DOHH2 (cell line): Measurements from ENCODE around the gene RAB40C.

Experiments used
- H3F3A ChIP-seq: fragments of 200-600 bp; sonication (generic), shearing (Covaris generic); 2 replicates; pipeline ENCODE4 v1.6.0; 2016; ENCODE audit warnings: antibody characterized with exemption, mild to moderate bottlenecking; ENCODE audit not compliant: control insufficient read depth, insufficient read depth
- H3K27ac ChIP-seq: fragments of 200-600 bp; sonication (generic); 2 replicates; pipeline ENCODE4 v1.5.1; 2014; ENCODE audit warnings: low read depth, mild to moderate bottlenecking, low read length, moderate library complexity
- H3K27me3 ChIP-seq: fragments of 200-600 bp; sonication (generic); 2 replicates; pipeline ENCODE4 v1.6.1; 2014; ENCODE audit warnings: mild to moderate bottlenecking, low read length, mixed read lengths; ENCODE audit not compliant: control insufficient read depth
- H3K36me3 ChIP-seq: fragments of 200-600 bp; sonication (generic); 2 replicates; pipeline ENCODE4 v1.6.1; 2014; ENCODE audit warnings: mild to moderate bottlenecking, low read length, moderate library complexity, mixed read lengths; ENCODE audit not compliant: control insufficient read depth
- H3K4me1 ChIP-seq: fragments of 200-600 bp; sonication (generic); 2 replicates; pipeline ENCODE4 v1.6.1; 2014; ENCODE audit warnings: mild to moderate bottlenecking, low read length, mixed read lengths; ENCODE audit not compliant: control insufficient read depth
- H3K4me2 ChIP-seq: fragments of 200-600 bp; sonication (generic); 2 replicates; pipeline ENCODE4 v1.6.0; 2014; ENCODE audit warnings: mild to moderate bottlenecking, low read length, moderate library complexity
- H3K4me3 ChIP-seq: fragments of 200-600 bp; sonication (generic); 2 replicates; pipeline ENCODE4 v1.5.1; 2014; ENCODE audit warnings: mild to moderate bottlenecking, low read length, mixed read lengths
- H3K79me2 ChIP-seq: fragments of 200-600 bp; sonication (generic); 2 replicates; pipeline ENCODE4 v1.6.1; 2014; ENCODE audit warnings: mild to moderate bottlenecking, low read length, mixed read lengths; ENCODE audit not compliant: control insufficient read depth
- H3K9me2 ChIP-seq: fragments of 200-600 bp; sonication (generic); replicated peaks from 2 replicates; pipeline ENCODE4 v1.6.1; 2014; ENCODE audit warnings: mild to moderate bottlenecking, low read length, mixed read lengths; ENCODE audit not compliant: control insufficient read depth
- H3K9me3 ChIP-seq: fragments of 200-600 bp; sonication (generic); 2 replicates; pipeline ENCODE4 v1.6.1; 2014; ENCODE audit warnings: antibody characterized with exemption, low read length, mixed read lengths; ENCODE audit not compliant: control insufficient read depth, insufficient read depth
- H4K20me1 ChIP-seq: fragments of 200-600 bp; sonication (generic); 2 replicates; pipeline ENCODE4 v1.6.0; 2014; ENCODE audit warnings: low read depth, mild to moderate bottlenecking, antibody characterized with exemption, low read length, moderate library complexity; ENCODE audit not compliant: control insufficient read depth, insufficient read depth
- EZH2phosphoT487 ChIP-seq: fragments of 200-600 bp; sonication (generic); IDR thresholded peaks from 2 replicates; pipeline ENCODE4 v1.6.1; 2017; ENCODE audit warnings: borderline replicate concordance, mild to moderate bottlenecking, antibody characterized with exemption, low read length, moderate library complexity, mixed read lengths
- TF ChIP-seq, protein P1 (sequence below): fragments of 200-600 bp; sonication (generic); IDR thresholded peaks from one replicate; pipeline ENCODE4 v1.5.1; 2014; ENCODE audit warnings: antibody characterized with exemption, mild to moderate bottlenecking, low read depth, low read length; ENCODE audit not compliant: poor library complexity, severe bottlenecking

The RAB40C gene, protein sequence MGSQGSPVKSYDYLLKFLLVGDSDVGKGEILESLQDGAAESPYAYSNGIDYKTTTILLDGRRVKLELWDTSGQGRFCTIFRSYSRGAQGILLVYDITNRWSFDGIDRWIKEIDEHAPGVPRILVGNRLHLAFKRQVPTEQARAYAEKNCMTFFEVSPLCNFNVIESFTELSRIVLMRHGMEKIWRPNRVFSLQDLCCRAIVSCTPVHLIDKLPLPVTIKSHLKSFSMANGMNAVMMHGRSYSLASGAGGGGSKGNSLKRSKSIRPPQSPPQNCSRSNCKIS

DNA sequence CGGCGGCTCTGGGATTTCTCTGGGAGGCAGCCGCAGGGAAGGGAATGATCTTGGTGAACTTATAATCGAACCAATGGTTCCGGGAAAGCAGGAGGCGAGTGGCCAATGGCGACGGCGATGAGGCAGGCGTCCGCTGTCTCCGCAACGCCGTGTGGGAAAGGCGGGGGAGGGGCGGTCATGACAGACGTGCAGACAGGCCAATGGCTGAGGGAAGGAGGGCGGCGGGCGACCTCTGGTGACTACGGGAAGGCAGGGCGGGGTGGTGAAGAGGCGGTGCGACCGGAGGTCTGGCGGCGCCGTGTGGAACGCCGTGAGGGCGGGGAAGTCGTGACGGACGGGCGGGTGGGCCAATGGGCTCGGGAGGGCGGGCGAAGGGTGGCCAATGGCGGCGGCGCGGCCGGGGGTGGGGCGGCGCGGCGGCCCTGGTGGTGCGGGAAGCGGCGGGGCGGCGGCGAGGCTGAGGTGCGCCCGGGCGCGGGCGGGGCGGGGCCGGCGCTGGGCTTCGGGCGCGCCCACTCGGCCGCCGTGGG is at the start of gene RAB40C:
Gene RAB40C, plus strand, starts transcription at position 409 of the 530 bp plus-strand sequence. CDS start 226 bp downstream, outside the sequence.
- H4K20me1 ChIP-seq: peaks cover 4% of the 10 kb centered on the region; the same call in 1 of the 2 replicates
- H3K9me2 ChIP-seq: no peaks in the 10 kb centered on the region
- H3K4me3 ChIP-seq: peak within 1 kb of the TSS; percentile 79
- peaks cover 61% of the 10 kb centered on the region for H3K79me2 ChIP-seq
- no peaks in the 10 kb centered on the region; the same call in 1 of the 2 replicates for H3F3A ChIP-seq
- H3K4me2 ChIP-seq: peak within 1 kb of the TSS; percentile 91
- peak within 1 kb of the TSS; percentile 92 for H3K27ac ChIP-seq
- H3K27me3 ChIP-seq: no peaks in the 10 kb centered on the region
- H3K36me3 ChIP-seq: peaks cover 9% of the 10 kb centered on the region
- no peaks in the 10 kb centered on the region for H3K9me3 ChIP-seq
- TF ChIP-seq EZH2phosphoT487: no peak
- H3K4me1 ChIP-seq: peaks cover 43% of the 10 kb centered on the region

DNA sequence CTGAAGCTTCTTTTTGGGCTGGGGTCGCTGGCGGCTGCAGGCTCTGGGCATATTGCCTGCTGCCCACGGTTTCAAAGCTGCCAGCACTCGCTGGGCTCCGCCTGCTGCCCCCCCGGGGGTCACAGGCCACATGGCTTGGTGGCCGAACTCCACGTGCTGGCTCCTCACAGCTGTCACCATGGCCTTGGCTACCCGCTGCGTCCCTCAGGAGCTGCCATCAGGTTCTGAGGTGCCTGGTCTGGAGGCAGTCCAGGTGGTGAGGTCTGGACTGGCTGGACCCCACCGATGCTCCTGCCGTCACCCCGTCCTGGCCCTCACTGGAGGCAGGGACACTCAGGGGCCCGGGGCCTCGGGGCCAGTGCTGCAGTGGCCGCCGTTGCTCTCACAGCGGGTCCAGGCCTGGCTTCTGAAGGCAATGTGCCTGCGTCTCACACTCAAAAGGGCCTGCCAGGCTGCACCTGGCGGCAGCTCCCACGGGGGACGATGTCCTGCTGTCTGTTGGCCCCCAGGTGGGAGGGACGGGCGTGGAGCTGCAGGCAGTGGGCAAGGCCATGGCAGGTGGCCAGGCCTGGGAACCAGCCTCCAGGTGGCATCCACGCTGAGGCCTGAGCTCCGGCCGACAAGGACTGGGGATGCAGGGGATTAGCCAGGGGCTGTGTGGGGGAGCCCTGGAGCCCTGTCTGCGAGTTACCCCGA is 49.1 kb upstream of the RAB40C start:
- Histone ChIP-seq H3K9me2 (no peaks in the 10 kb centered on the region), H3K79me2 (peaks cover 96% of the 10 kb centered on the region)

DNA sequence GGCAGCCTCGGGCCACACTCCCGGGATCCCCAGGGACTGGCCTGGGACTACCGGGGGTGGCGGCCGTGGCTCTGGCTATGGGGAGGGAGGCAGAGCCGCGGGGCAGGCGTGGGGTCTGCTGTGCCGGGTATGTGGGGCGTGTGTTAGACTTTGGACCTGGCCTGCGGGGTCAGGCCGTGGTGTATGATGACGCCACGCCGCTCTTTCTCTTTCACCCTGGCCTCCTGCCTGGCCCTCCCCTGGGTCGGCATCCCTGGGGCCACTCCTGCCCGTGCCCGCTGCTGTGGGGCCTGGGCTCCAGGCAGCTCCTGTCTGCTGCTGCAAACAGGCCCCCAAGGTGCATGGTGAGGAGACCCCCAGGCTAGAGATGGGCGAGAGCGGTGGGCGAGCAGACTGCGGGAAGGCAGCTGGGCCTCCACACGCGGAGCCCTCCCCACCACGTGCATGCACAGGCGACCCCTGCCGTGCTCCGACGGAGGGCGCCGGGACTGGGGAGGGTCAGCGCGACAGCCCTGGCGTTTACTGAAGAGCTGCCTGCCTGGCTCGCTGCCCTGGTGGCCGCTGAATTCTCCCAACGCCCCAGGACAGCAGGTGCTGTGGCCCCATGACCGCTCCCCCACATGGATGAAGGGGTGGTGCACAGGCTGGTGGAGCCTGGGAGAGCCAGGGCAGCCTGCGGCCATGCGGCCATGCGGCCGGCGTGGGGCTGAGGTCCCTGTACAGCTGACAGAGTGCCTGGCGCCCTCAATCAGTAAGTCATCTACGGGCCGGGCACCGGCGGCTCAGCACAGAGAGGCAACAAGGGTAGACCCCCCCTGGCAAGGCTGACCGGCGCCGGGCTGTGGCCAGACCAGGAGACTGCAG is 46.3 kb upstream of the RAB40C start:
- H4K20me1 ChIP-seq: no peaks in the 10 kb centered on the region
- H3K27me3 ChIP-seq: no peaks in the 10 kb centered on the region
- H3K4me3 ChIP-seq: no peak overlapping the region
- no peaks in the 10 kb centered on the region for H3K4me1 ChIP-seq
- peaks cover 20% of the 10 kb centered on the region; the same call in 1 of the 2 replicates for H3K36me3 ChIP-seq
- no peaks in the 10 kb centered on the region for H3K9me3 ChIP-seq
- no peak for TF ChIP-seq EZH2phosphoT487
- TF ChIP-seq, protein P1, sequence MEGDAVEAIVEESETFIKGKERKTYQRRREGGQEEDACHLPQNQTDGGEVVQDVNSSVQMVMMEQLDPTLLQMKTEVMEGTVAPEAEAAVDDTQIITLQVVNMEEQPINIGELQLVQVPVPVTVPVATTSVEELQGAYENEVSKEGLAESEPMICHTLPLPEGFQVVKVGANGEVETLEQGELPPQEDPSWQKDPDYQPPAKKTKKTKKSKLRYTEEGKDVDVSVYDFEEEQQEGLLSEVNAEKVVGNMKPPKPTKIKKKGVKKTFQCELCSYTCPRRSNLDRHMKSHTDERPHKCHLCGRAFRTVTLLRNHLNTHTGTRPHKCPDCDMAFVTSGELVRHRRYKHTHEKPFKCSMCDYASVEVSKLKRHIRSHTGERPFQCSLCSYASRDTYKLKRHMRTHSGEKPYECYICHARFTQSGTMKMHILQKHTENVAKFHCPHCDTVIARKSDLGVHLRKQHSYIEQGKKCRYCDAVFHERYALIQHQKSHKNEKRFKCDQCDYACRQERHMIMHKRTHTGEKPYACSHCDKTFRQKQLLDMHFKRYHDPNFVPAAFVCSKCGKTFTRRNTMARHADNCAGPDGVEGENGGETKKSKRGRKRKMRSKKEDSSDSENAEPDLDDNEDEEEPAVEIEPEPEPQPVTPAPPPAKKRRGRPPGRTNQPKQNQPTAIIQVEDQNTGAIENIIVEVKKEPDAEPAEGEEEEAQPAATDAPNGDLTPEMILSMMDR: no peak
- no peaks in the 10 kb centered on the region for H3K9me2 ChIP-seq
- H3K27ac ChIP-seq: no peak overlapping the region
- H3K79me2 ChIP-seq: peaks cover 78% of the 10 kb centered on the region
- H3K4me2 ChIP-seq: no peak overlapping the region
- H3F3A ChIP-seq: no peaks in the 10 kb centered on the region

More for the DNA sequence above, 49.1 kb upstream of the RAB40C start:
- no peaks in the 10 kb centered on the region for H4K20me1 ChIP-seq
- H3K27me3 ChIP-seq: no peaks in the 10 kb centered on the region
- no peaks in the 10 kb centered on the region for H3K9me3 ChIP-seq
- H3K27ac ChIP-seq: no peak overlapping the region
- H3K4me2 ChIP-seq: no peak overlapping the region
- peaks cover 31% of the 10 kb centered on the region; the same call in 1 of the 2 replicates for H3K36me3 ChIP-seq
- no peaks in the 10 kb centered on the region for H3F3A ChIP-seq
- H3K4me1 ChIP-seq: no peaks in the 10 kb centered on the region
- no peak overlapping the region for H3K4me3 ChIP-seq
- no peak for TF ChIP-seq EZH2phosphoT487
- TF ChIP-seq, protein P1: no peak
